HG03039 (cell line): ENCODE data around the gene RALGAPA2.

Source experiments
- ATAC-seq: cut with Tn5 transposase; IDR thresholded peaks from one replicate; pipeline ENCODE4 v1.9.1; 2021; ENCODE audit warnings: mild to moderate bottlenecking, moderate library complexity; ENCODE audit not compliant: unreplicated experiment

Gene RALGAPA2

DNA sequence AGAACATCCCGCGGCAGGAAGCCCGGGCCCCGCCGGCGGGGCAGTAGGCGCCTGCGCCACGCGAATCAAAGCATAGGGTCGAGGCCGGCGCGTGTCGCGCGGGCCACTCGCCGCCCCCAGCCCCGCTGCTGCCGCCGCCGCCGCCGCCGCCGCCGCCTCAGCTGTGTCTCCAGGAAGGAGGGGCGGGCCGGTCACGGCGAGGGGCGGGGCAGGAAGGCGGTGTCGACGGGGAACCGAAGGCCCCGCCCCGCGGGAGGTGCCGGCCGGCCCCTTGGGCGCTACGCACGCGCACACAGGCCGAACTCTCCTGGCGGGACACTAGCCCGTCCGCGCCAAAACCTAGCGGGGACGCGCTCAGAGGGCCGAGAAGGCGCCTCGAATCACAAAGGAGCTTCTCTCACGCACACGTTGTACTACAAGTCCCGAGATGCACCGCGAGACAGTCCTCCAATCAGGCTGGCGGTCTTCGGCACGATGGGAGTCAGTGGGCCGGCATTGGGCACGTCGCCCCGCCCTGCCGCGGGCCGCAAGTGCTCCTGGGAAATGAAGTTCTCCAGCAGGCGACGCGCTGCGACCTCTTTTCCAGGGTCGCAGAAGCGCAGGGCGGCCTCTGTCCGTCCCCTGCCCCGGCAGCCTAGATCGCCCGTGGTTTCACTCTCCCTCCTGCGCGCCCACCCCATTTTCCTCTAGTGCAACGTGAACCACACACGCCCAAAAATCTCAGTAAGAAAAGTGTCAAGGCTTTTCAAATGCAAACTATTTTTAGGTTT lies at the start of gene RALGAPA2:
Gene RALGAPA2, minus strand, starts transcription at position 171 of the 770 bp plus-strand sequence. Its CDS starts 164 bp downstream, at position 7.
- peak; percentile 92 for ATAC-seq

GRCh38 chr20:20761301-20761700 lies 48.9 kb upstream of the RALGAPA2 start:
- no peak for ATAC-seq

GRCh38 chr20:20759132-20759531 lies 46.7 kb upstream of the RALGAPA2 start:
- no peak for ATAC-seq

- no peak for ATAC-seq
Observed at GRCh38 chr20:20755674-20756319, 43.4 kb upstream of the RALGAPA2 start.

DNA sequence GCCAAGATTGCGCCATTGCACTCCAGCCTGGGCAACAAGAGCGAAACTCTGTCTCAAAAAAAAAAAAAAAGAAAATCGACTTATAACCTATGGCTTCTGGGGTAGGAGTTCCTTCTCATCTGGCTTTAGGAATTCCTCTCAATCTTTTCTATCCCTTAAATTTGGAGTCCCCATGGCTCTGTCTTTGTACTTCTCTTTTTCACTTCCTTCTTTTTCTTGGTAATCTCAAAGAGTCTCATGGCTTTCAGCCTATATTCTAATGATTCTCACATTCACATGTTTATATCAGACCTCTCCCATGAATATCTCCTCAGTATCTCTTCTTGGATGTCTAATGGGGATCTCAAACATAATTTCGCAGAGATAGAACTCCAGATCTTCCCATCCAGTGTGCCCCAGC lies 42.8 kb upstream of the RALGAPA2 start:
- ATAC-seq = no peak

- ATAC-seq = no peak
Observed at GRCh38 chr20:20754714-20755113, 42.3 kb upstream of the RALGAPA2 start.

DNA sequence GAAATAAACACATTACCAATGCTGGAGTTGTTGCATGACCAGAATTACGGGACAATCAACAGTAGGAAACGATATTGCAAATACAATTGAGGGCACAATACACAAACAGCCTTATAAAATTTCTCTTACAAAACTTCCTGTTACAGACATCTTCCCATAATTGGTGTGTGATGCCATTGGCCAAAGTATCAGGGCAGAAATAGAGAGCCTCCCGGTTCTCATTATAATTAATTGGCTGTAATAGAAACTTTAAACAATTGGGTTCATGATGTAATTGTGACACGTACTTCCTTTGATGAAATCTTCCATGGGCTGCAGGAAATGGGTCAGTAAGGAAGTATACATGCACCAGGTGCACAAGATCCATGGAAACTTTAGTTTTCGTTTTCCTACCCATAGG lies 40.3 kb upstream of the RALGAPA2 start:
- no peak for ATAC-seq

DNA sequence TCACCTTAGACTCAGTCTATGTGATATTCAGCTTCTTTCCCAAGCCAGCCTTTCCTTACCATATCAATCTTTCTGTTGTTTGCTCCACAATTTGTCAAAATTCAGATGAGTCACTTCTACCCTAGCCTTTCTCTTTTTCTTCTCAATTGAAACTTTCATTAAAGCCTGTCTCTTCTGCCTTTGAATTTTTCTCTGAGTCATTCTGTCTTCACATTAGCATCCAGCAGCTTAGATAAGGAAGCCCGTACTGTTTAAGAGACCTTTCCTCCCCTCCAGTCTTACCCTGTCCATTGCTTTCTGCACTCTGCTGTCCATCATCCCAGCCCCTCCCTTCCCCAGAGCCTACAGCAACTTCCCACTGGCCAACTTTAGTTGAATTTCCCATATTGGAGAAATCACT lies 34.9 kb upstream of the RALGAPA2 start:
- no peak for ATAC-seq

DNA sequence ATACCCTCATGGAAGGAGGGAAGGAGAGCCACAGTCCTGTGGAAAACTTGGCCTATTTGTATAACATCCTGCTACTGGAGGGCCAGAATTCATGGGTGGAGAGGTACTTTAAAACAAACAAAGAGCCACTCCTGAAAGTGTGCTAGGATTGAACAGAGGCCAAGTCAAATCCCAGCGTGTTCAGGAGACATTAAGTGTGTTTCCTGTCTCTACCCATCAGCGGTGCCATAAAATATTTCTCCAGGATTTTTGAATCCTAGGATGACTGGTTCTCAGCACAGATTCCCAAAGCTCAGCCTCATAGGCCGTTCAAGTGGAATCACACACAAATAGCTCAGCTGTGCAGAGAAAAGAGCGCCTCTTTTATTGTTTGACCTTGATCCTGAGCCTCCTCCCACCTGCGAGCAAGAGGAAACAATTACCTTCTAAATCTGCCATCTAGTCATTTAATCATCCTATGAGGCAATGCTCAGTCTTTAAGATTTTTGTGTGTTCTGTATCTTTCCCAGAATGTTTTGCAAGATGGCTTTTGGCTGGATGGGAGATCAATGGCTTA lies 31.8 kb upstream of the RALGAPA2 start:
- no peak for ATAC-seq

DNA sequence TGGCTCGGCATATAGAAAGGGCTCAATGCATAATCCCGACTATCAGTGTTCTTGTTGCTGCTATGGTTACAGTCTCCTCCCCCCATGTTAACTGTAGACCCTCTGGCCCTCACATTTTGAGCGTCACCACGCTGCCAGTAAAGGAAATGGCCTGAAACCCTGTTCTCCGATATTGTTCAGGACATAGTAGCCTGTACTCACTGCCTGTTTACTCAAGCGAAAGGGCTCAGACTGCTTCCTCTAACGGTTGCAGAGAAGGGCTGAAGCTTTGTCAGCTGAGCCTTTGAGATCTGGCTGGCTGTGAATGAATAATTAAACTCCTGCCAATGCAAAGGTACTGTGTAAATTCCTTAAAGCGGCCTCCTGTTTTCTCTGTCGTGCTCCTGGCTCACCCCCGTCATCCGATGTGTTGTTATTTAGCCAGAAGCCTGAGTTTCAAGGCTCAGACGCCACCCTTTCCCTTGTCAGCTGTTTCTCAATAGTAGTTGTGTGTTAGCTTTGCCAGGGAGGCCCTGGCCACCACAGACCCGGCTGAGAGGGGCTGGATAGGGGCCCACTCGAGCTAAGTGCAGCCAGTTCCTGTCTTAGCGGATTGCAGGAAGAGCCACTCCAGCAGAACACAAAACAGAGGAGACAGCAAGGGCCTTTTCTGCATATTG lies 31.2 kb upstream of the RALGAPA2 start:
- ATAC-seq = no peak

- no peak for ATAC-seq
Observed at GRCh38 chr20:20741087-20742045, 28.9 kb upstream of the RALGAPA2 start.

GRCh38 chr20:20740541-20740940 lies 28.1 kb upstream of the RALGAPA2 start:
- ATAC-seq = no peak

GRCh38 chr20:20737158-20737557 lies 24.7 kb upstream of the RALGAPA2 start:
- ATAC-seq = no peak

DNA sequence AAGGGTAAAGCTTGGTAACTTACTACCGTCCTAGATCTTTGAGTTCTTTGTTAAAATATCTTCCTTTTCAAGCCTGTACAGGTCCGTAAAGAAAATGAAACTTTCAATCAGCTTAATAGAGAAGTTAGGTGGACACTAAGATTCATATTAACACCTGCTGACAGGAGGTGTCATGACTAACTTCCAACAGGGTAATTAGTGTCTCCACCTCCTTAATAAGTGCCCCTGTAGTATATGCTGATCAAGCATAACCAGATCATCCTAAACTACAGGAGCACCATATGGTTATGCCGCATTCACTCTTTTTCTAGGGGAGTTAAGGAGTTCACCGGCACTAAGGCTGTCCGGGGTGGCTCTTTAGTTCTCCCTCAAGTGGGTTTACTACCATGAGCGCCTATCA lies 23.9 kb upstream of the RALGAPA2 start:
- ATAC-seq = no peak

DNA sequence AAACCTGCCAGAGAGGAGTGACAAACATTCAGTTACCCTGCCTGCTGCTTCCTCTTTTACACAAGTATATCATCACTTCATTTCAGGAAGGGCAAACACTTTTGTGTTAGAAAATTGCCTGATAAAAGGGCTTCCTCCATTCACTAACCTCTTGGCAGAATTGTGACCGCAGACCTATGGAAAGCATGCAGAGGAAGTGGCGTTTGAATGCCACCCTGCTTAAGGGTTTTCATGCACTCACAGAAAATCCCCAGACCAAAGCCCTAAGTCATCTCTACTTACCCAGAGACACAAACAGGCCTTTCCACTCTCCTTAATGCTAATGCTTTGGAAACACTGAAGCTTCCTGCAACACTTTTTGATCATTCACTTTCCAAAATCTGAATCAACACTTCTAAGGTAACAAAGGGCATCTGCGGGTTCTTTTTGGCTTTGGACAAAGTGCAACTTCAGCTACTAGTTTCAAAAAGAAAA lies 22.1 kb upstream of the RALGAPA2 start:
- no peak for ATAC-seq

- ATAC-seq = no peak
Observed at GRCh38 chr20:20733943-20734342, 21.5 kb upstream of the RALGAPA2 start.

DNA sequence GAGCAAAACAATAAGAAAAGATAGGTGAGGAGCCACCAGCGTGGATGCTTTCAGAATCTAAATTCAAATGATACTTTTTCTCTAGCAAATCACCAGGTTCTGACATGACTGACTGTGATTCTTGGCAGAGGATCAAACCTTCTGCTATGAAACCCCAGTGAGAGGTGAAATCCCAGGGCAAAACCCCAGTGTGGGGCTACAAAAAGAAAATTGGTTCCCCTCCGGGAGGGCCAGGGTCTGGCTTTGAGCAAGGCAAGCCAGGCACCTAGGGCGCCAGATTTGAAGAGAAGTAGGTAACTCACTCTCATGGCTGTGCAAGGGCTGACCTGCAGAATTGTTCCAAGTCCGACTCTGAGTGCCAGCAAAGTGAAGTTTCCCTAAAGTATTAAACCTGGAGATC lies 20.2 kb upstream of the RALGAPA2 start:
- no peak for ATAC-seq

- ATAC-seq = no peak
Observed at GRCh38 chr20:20731945-20732296, 19.5 kb upstream of the RALGAPA2 start.

GRCh38 chr20:20731000-20731944 lies 18.8 kb upstream of the RALGAPA2 start:
- no peak for ATAC-seq
